HG03103 (cell line): ENCODE measurements around the gene GSTM4.
A peak's percentile ranks its signal among the peaks of the same experiment; 100 is the strongest.

Experiments
- ATAC-seq: cut with Tn5 transposase; IDR thresholded peaks from one replicate; pipeline ENCODE4 v1.9.1; 2021; ENCODE audit warnings: low read depth; ENCODE audit not compliant: unreplicated experiment

GSTM4 gene

GRCh38 chr1:109636201-109636952, 19.5 kb upstream of the GSTM4 start:
- ATAC-seq = no peak

GRCh38 chr1:109637446-109637845, 18.5 kb upstream of the GSTM4 start:
- no peak for ATAC-seq

GRCh38 chr1:109639063-109639840, 16.6 kb upstream of the GSTM4 start:
- ATAC-seq = no peak

- ATAC-seq = no peak
Observed at GRCh38 chr1:109639841-109640184, 16.1 kb upstream of the GSTM4 start.

- no peak for ATAC-seq
Observed at GRCh38 chr1:109640285-109640865, 15.5 kb upstream of the GSTM4 start.

DNA sequence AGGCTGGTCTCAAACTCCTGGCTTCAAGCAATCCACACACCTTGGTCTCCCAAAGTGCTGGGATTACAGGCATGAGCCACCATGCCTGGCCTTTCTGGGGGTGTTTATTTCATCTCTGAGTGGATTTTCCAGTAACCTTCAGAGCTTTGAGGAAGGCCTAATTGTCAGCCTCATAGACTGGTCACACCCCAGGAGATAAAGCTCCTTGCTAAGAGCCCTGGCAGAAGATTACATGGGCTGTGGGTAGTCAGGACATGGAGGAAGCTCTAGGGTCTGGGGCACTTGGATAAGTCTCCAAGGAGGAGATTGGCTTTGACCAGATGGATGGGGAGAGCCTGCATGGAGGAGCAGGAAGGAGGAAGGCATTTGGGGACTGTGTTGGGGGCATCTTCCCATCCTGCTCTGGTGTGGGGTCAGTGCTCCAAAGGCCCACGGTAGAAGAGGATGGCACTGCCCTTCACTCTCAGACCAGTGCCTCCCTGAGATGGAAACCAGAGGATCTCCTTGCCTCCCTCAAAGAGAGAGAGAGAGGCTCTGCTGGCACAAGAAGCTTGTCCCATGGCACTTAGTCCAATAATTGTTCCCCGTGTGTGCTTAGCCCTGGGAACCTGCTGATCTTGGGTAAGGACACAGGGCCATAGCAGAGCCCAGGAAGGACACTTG, 14.7 kb upstream of the GSTM4 start:
- no peak for ATAC-seq

DNA sequence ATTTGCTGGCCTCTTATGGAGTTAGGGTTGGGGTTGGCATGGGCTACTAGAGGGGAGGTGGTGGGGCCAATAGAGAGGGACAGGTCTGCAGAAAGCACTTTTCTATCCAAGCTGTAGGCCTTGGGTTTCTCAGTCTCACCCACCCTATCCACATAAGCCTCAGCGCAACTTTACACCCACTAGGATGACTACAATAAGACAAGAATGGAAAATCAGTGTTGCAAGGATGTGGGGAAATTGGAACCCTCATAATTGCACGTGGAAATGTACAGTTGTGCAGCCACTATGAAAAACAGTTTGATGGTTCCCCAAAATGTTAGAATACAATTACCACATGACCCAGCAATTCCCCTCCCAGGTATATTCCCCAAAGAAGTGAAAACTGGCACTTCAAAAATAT, 14.0 kb upstream of the GSTM4 start:
- no peak for ATAC-seq

DNA sequence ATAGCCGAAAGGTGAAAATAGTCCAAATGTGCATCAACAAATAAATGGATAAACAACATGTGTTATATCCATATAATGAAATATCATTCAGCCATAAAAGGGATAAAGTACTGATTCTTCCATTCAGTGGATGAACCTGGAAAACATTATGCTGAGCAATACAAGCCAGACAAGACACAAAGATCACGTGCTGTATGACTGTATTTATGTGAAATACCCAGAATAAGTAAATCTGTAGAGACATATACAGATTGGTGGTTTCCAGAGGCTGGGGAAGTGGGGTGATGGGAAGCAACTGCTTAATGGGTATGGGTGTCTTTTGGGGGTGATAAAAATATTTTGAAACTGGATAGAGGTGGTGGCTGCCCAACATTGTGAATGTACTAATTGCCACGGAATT, 13.3 kb upstream of the GSTM4 start:
- no peak for ATAC-seq

DNA sequence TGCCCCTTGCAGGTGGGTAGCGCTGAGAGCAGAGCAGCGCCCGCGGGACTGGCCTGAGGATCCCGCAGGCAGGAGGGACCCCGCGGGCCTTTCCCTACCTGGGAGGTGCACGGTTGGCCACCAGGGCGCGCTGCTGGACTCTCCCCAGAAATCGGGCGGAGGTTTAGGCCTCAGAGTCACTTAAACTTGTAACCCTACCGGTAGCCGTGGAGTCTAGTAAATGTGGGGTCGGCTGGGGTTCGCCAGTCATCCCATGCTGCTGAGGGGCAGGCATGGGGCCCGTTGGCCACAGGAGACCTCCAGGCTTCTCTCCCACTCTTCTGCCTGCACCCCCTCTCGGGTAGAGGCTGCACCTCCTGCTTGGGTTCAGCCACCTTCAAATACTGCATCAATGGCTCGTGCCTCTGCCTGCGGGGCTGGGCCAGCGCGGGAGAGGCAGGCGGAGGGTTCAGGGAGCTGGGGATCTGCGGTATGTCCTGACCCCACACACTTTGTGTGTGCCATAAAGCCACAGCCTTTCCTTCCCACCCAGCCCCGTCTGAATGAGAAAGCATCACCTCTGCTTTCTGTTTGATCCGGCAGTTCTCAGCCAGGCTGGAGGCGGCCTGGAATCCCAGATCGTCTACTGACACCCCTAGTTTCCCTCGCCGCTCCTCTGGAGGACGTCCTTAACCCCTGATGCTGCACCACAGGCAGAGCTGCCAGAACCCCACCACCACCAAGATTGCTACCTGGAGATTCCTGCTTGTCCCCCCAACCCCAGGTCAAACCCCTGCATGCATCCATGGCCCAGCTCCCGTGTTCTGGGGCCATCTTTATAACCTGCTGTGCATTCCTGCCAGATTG, 12.3 kb upstream of the GSTM4 start:
- ATAC-seq = peak; percentile 69

GRCh38 chr1:109644670-109645069, 11.2 kb upstream of the GSTM4 start:
- ATAC-seq = no peak

- no peak for ATAC-seq
Observed at GRCh38 chr1:109649491-109649914, 6.4 kb upstream of the GSTM4 start.

DNA sequence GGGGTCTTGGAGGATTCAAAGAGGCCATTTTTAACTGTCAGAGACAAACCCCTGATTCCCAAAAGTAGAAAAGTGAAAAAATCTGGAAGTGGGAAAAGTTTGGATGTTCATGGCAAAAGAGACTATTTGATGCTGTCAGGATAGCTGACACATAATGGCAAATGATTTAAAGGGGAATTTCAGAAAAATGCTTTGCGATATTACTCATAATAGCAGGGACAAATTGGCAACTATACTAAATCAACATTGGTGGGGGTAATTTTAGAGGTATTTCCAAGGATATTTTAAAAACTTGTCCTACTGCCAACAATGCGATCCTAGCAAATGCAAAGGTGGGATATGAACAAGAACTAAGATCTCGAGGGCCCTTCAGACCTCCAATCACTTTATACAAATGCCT, 5.3 kb upstream of the GSTM4 start:
- no peak for ATAC-seq

GRCh38 chr1:109652402-109652801, 3.5 kb upstream of the GSTM4 start:
- no peak for ATAC-seq

- ATAC-seq = no peak
Observed at GRCh38 chr1:109653306-109653705, 2.6 kb upstream of the GSTM4 start.

- no peak for ATAC-seq
Observed at GRCh38 chr1:109654519-109654918, 1.4 kb upstream of the GSTM4 start.

DNA sequence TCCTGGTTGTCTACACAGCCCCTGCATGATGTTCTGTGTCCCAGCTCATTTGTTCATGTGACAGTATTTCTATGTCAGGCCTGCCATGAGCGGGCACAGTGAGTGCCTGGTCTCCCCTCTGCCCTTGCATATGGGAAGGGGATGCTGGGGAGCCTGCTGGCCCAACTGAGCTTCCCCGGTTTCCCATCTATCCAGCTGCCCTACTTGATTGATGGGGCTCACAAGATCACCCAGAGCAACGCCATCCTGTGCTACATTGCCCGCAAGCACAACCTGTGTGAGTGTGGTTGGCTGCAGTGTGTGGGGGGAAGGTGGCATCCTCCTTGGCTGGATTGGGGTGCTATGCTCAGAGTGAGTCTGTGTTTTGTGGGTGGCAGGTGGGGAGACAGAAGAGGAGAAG, 1.5 kb downstream of the GSTM4 start:
- ATAC-seq = no peak

DNA sequence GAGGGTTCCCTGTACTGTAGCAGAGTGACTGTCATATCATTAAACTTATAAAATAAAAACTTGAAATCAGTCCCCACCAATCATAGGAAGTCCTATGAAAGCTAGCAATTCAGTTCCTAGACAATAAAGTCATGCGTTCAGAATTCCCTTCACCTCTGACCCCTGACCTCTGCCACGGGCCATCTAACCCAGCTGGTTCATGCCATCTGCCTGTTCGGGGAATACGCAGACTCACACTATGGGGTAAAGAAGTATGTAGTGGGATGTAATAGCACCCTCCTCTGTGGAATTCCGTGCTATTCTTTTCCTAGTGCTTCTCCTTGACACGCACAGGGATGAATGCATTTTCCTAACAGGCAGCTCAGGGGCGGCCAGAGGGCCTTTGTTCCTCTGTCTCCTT, 2.1 kb downstream of the GSTM4 start:
- ATAC-seq = no peak

DNA sequence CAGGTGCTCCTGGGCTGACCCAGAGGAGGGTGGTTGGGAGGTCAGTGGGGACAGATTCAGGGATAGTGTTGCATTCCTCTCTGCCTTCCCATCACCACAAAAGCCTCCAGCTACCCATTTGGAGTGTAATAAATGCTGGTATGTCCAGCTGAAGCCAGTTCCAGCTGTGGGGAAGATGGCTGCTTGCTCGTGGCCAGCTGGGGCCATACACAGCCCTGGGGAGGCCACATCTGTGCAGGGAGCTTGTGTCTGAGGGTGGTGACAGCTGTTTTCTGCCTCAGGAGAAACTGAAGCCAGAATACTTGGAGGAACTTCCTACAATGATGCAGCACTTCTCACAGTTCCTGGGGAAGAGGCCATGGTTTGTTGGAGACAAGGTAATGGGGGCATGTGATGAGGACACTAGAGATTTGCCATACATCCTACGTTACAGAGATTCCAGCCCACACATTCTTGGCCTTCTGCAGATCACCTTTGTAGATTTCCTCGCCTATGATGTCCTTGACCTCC, 2.7 kb downstream of the GSTM4 start:
- no peak for ATAC-seq

GRCh38 chr1:109659145-109659544, 3.2 kb downstream of the GSTM4 start:
- ATAC-seq = no peak

DNA sequence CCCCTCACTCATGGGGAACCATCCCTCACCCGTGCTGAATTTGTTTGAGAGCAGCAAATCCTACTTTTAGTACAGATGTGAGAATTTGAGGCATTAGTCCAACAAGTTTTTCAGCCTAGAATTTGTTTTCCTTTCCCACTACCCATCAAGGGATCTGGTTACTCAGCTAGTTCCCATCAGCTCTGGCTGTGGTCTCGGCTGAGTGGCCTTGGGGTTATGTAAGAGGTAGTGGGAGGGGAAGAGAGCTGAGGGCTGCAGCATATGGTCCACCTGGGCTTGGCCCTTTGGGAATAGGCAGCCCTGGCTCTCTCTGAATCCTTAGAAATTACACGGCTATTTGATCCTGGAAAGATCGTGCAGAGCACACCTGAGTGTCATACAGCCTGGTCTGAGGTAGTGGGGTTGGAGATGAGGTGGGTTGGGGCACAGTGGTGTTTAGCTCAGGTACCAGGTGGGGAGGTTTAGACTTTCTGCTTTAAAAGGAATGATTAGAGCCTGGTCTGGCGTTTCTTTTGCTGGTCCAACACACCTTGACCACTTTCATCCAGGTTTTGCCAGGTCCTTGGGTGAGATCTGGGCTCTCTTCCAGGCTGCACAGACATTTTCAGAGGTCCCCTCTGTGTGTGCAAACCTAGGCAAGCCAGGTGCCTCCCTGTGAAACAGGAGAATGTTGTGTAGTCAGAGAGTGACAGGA, 4.2 kb downstream of the GSTM4 start:
- ATAC-seq = no peak
